HG03342 (cell line): Measurements from ENCODE around the gene RBM25.

Source experiments
- ATAC-seq: cut with Tn5 transposase; IDR thresholded peaks from one replicate; pipeline ENCODE4 v1.9.1; 2021; ENCODE audit warnings: mild to moderate bottlenecking, moderate library complexity; ENCODE audit not compliant: unreplicated experiment

Gene RBM25

GRCh38 chr14:73102806-73103497 lies 44.6 kb downstream of the RBM25 start:
- no peak for ATAC-seq

DNA sequence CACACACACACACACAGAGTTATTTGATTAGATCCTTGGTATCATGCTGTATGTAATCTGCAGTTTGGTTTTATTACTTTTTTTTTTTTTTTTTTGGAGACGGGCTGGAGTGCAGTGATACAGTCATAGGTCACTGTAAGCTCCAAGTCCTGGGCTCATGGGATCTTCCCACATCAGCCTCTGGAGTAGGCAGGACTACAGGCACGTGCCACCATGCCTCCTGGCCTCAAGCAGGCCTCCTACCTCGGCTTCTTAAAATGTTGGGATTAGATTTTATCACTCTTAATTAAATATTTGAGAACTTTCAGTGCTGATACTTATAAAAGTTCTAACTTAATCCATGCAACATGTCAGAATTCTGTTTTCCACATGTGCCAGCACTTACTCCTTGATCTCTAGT lies 46.7 kb downstream of the RBM25 start:
- no peak for ATAC-seq

- no peak for ATAC-seq
Observed at GRCh38 chr14:73105727-73106126, 47.4 kb downstream of the RBM25 start.

DNA sequence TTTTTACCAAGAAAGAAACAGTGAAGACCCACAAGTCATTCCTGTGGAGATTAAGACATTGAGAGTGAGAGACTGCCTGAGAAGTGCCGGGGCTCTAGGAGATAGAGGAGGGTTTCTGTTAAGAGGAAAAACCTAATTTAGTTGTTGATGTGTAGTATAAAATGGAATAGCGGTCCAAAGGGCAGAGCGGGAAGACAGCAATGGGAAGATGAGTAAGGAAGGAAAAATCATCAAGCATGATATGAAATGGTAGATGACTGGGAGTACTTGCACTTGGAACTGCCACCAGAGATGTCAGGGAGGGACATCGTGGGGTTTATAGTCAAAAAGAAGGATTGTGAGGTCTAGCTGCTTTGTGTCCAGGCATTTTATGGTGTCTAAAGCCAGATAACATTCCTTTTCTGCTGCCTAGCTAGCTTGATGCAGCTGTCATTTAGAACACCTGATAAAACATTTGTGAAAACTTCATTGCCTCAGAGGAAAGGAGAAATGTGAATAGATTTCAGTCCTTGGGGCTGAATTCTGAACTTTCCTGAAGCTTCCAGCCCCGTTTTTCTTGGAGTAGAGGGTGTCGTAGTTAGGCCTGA lies 57.8 kb downstream of the RBM25 start:
- no peak for ATAC-seq

- no peak for ATAC-seq
Observed at GRCh38 chr14:73124180-73124894, 66.0 kb downstream of the RBM25 start.

DNA sequence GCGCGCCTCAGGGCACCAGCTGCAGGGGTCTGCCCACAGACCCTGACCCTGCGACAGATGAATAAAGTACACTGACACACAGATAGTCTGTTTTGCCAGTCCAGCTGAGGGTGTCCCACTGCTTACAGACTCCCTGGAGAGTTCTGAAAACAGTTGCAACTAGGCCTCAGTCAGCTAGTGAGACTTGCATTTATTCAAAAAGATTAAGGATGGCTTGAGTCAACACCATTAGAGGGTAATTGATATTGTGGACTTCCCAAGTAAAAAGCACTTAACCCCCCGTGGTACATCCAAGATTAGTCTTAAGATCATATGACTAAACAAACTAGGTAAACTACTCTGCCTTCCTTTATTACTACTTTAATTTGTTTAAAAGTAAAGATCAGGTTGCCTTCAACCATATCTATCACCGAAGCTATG lies 66.8 kb downstream of the RBM25 start:
- no peak for ATAC-seq

- no peak for ATAC-seq
Observed at GRCh38 chr14:73125746-73126145, 67.4 kb downstream of the RBM25 start.

GRCh38 chr14:73133795-73134194 lies 75.5 kb downstream of the RBM25 start:
- ATAC-seq: no peak

DNA sequence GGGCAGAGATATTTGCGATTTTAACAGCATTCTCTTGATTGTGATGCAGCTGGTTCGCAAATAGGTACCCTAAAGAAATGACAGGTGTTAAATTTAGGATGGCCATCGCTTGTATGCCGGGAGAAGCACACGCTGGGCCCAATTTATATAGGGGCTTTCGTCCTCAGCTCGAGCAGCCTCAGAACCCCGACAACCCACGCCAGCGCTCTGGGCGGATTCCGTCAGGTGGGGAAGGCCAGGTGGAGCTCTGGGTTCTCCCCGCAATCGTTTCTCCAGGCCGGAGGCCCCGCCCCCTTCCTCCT lies 77.7 kb downstream of the RBM25 start:
- ATAC-seq: no peak

- peak; percentile 82 for ATAC-seq
Observed at GRCh38 chr14:73136387-73137225, 78.3 kb downstream of the RBM25 start, which contains the start of gene PSEN1. PSEN1 (plus strand) TSS chr14:73136507; CDS start chr14:73148020, 11,513 bp downstream.

- no peak for ATAC-seq
Observed at GRCh38 chr14:73140811-73141323, 82.5 kb downstream of the RBM25 start.

GRCh38 chr14:73142216-73142615 lies 83.9 kb downstream of the RBM25 start:
- ATAC-seq: no peak

GRCh38 chr14:73143003-73143402 lies 84.7 kb downstream of the RBM25 start:
- ATAC-seq: no peak

DNA sequence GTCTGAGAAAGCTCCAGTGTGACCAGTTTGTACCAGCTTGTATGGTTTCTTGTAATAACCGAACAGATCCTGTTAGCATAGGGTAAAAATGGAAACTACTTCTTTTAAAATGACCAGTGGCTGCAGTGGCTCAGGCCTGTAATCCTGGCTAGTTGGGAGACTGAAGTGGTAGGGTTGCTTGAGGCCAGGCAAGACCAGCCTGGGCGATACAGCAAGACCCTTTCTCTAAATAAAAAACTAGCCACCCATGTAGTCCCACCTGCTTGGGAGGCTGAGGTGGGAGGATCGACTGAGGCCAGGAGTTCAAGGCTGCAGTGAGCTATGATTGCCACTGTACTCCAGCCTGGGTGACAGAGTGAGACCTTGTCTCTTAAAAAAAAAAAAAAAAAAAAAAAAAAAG lies 85.3 kb downstream of the RBM25 start:
- no peak for ATAC-seq

- no peak for ATAC-seq
Observed at GRCh38 chr14:73145371-73145770, 87.0 kb downstream of the RBM25 start.

DNA sequence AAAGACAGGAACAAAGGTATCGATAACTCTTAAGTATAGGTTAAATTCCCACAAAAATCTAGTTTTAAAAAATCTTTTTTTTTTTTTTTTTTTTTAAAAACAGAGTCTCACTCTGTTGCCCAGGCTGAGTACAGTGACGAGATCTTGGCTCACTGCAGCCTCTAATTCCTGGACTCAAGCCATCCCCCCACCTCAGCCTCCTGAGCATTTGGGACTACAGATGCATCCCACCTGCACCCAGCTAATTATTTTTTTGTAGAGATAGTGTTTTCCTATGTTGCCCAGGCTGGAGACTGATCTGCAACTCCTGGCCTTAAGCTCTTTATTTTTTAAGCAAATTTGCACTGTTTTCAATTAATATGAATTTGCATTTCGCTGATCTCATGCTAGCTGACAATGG lies 87.8 kb downstream of the RBM25 start:
- ATAC-seq: no peak

DNA sequence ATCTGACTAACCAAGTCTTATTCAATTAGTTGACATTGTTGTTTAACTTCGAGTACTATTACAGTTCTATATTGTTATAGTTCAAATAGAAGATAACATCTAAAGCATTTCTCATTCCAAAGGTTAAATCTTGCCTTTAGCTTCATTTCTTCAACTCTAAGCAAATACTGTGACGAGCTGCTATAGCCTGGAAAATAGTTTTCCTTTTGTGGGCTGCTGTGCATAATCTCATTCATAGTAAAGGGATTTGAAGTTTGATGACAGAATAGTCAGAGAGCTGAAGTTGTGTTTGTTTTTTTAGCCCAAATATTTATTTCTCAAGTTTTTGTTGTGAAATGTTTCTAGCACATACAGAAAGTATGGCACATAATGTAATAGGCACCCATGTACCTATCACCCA lies 91.4 kb downstream of the RBM25 start:
- ATAC-seq: no peak

DNA sequence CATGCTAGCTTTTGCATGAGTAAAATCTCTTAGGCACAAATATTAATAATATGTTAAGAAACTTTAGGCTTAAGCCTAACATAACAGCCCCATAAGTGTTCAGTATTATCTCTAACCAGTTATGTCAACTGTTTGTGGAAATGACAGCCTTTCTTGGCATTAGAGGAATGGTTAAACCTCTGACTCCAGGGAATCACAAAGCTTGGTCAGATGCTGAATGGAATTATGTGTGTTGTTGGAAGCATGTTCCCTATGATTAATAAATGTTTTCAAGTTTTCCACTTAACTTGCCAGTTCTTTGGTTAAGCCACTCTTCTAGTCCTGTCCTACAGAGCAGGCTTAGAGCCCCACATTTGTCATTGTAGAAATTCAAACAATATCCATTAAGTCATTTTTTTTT lies 94.9 kb downstream of the RBM25 start:
- no peak for ATAC-seq

DNA sequence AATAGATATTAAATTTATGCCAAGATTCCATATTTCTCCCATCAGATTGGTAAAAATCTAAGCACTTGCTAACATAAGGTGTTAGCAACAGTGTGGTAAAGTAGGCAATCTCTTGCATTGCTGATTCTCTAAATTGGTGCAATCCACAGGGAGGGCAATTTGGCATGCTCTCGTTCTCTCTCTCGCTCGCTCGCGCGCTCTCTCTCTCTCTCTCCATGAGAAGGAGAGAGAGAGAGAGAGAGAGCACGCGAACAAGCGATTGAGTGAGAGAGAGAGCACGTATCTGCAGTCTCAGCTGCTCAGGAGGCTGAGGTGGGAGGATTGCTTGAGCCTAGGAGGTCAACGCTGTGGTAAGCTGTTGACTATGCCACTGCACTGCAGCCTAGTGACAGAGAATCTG lies 103.9 kb downstream of the RBM25 start:
- no peak for ATAC-seq

DNA sequence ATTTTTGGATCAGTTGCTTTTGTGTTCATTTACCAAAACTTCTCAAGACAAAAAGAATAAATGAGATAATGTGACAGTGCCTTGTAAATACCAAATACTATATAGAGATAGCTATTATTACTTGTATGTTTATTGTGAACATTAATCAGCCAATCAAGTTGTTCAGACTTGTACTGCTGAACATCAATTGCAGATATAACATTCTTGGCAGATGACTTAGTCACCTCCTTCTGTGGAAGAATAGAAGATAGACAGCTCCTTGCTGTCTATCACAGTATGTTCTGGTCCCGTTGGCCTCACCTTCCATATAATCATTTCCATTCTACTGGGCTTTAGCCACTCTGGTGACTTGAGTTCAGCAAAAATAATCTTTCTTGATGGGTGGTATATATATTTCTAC lies 108.1 kb downstream of the RBM25 start:
- ATAC-seq: no peak

DNA sequence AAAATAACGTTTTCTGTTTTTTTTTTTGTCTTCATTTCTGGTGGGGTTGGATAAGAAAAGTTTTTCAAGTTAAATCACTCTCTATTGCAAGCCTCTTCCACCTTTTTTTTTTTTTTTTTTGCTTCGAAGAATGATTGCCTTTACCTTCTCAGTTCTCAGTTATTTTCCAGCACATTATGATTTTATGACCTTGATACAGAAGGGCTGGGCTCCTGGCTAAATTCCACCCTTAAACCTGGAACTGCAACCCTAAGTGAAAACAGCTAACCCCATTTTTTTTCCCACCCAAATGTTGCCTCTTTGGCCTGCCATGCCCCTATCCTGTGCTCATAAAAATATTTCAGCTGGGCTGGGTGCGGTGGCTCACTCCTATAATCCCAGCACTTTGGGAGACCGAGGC lies 109.4 kb downstream of the RBM25 start:
- no peak for ATAC-seq
